Activated CD4-positive, alpha-beta T cell treated with anti-CD3 and anti-CD28 coated beads for 1 hour (primary cell): ENCODE data around the gene LSM3.
"Not testable (repeated sequence)": the region's sequence is repeated elsewhere in the genome, so short reads cannot be mapped to it uniquely, and the experiment has no call there.

ENCODE experiments used
- DNase-seq: peaks from one replicate; pipeline ENCODE4 v3.0.0-alpha.2; 2020

Gene LSM3

DNA sequence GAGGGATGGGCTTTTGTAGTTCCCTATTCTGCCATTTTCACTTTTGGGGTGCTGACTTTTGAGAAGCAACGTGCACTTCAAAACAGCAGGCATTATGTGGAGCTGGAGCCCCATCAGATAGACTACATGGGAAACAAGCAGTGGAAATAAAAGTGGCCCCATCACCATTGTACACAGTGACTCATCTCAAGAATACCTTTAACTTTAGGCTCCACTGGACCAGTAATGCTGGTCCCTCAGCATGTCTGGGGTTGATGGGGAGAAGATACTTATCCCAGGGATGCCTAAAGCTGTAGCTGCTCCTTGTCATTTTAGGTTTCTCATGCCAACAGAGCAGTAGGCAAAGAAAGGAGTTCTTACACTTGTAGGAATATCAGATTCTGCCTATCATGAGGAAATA lies 45.0 kb downstream of the LSM3 start:
- DNase-seq = no peak

DNA sequence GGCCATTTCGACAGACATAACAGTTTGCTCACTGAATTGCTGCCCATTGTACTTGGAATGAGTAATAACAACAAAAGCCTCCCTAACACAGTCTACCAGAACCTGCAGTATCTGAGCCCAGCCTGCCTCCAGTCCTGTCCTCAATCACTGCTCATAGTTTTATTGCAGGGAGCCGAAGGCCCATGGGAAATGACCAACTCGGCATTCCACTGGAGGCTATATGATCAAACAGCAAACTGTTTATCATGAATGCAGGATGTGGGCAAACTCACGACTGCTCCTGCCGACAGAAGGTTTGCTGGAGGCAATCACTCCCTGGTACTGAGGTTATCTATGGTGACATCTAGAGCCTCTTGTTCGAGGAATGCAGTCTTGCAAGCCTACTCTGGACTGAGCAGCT lies 46.3 kb downstream of the LSM3 start:
- no peak for DNase-seq

DNA sequence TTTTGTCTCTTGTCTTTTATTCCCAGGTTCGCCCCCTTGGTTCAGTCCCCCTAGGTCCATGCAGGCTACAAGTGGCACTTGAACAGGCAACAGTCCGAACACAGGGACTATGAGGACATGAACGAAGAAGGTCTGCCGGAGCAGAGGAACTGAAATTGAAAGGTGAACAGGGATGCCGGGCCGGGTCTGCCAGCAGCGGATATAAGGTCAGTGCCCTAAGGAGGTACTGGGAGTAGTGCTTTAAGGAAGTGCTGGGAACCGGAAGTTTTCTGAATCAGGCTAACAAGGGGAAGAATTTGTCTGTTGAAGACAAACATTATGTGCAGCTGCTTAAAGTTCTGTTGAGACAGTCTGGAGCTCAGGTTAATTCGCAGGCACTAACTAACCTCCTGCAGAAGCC lies 46.8 kb downstream of the LSM3 start:
- DNase-seq = no peak

DNA sequence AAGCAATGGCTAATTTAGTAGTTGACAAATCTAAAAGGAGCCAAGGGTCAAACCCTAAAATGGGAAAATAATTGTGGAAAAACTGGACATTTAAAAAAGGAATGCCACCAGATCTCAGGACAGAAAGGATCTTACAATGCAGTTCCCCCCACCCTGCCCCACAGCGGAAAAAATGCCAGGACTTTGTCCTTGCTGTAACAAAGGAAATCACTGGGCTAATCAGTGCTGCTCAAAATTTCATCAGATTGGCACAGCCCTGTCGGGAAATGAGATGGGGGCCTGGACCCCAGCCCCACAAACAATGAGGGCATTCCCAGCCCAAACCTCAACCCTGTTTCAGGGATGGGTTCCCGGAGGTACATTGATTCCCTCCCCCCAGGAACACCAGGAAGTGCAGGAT lies 47.7 kb downstream of the LSM3 start:
- not testable (repeated sequence) for DNase-seq

DNA sequence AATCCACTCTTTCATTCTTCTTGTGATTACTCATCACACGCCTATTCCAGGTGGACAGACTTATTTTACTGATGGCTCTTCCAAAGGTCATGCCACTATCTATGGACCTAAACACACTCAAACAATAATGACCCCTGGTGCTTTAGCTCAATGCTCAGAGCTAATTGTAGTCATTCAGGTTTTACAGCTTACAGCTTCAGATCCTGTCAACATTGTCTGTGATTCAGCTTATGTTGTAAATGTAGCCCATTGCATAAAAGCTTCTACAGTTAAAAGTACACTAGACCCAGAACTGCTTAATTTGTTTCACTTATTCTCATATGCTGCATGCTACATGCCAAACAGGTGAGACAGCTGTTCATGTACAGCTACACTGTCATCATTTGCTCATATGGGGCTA lies 49.2 kb downstream of the LSM3 start:
- DNase-seq = no peak

DNA sequence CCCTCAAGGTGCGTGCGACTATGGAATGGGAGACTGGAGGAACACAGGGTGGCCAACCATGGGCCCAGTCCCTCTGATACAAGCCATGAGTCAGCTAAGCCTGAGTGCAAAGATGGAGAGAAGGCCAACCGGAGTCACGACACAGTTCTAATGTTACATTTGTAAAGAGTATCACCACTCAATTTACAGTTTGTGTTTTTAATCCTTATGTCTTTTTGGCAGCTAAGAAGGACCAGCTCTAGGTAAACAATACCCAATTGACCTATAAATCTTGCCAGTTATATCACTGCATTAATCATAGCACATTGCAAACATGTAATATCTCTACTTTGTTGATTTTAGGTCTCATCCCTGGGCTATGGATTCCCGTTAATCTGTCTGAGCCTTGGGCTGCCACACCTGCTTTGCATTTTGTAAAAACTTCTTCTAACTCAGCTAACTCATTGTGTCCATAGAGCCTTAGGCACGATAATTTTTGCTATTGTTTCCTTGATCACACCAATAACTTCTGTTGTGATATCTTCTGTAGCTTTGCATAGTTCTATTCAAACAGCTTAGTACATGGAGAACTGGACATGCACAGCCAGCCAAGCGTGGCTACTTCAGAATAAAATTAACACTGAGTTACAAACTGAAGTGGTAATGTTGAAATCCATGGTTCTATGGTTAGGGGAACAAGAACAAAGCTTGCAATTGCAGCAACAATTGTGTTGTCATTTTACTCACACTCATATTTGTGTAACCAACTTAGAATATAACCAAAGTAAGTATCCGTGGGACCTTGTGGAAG lies 50.3 kb downstream of the LSM3 start:
- DNase-seq = no peak

DNA sequence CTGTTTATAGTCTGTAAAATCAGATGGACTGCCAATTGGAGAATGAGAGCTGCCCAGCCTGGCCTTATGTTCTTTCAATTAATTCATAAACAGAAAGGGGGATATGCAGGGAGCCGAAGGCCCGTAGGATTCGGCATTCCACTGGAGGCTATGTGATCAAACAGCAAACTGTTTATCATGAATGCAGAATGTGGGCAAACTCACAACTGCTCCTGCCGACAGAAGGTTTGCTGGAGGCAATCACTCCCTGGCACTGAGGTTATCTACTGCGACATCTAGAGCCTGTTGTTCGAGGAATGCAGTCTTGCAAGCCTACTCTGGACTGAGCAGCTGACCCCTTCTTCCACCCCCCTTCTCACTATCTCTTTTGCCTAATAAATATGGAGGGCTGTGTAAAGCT lies 51.1 kb downstream of the LSM3 start:
- not testable (repeated sequence) for DNase-seq

DNA sequence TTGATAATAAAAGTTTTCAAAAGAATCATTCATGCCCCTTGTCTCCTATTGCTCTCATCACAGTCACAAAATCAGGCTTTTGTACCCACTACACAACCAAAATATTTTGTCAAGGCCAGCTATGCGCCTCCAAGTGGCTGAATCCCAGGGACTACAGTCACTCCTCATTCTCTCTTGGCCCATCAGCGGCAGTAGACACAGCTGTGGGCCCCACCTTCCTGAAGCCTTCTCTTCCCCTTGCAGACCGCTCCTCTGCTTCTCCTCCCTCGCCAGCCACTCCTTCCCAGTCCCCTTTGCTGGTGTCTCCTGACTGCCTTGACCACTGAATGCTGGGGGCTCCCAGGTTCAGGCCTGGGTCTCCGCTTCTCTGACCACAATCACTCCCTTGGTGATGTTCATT lies 52.1 kb downstream of the LSM3 start:
- DNase-seq = no peak

DNA sequence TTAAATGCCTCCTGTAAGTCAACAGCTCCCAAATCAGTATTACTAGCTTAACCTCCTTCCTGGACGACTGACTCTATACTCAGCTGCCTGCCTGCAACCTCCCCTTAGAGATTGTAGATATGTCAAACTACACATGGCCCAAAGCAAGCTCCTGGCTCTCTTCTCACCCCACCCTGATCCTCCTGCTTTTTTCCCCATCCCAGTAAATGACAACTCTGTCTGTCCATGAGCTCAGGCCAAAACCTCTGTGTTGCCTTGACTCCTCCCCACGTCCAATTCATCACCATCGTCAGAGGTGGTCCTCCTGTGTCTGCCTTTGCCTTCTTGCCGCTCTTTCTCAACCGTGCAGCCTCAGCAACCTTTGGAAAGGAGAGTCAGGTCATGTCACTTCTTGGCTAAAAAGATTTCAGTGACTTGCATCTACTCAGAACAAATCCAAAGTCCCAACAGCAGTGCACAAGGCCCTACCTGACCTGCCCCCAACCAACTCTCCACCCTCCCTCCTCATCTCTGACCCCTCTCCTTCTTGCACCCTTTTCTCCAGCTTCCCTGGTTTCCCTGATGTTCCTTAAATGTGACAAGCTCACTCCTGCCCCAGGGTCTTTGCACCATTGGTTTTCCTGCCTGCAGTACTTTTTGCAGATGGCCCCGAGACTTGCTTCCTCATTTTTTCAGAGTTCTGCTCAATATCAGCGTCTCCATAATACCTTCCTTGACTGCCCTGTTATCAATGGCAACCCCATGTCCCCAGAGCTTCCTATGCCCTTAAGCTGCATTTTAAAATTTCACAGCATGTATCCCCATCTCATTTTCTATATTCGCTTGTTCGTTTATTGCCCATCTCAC lies 52.8 kb downstream of the LSM3 start:
- no peak for DNase-seq

DNA sequence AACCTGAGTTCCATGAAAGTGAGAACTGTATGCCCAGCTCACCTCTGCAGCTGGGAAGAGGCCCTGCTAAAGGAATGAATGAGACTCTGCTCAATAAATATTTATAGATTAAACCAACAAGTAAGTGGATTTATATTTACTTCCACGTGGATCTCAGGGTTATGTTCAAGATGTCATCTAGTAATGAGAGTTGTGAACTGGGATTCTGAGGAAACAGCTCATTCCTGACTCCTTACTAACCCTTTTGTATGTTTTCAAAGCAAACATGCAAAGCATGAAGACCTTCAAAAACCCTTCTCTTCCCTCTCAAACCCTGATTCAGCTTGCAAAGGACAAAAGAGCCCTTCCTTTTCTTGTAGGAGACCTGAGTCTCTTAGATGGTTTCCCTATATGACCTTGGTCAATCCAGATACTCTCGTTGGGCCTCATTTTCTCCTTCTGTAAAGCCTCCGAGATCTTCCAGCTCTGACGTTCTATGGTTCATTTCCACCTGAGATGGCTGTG lies 53.4 kb downstream of the LSM3 start:
- no peak for DNase-seq

DNA sequence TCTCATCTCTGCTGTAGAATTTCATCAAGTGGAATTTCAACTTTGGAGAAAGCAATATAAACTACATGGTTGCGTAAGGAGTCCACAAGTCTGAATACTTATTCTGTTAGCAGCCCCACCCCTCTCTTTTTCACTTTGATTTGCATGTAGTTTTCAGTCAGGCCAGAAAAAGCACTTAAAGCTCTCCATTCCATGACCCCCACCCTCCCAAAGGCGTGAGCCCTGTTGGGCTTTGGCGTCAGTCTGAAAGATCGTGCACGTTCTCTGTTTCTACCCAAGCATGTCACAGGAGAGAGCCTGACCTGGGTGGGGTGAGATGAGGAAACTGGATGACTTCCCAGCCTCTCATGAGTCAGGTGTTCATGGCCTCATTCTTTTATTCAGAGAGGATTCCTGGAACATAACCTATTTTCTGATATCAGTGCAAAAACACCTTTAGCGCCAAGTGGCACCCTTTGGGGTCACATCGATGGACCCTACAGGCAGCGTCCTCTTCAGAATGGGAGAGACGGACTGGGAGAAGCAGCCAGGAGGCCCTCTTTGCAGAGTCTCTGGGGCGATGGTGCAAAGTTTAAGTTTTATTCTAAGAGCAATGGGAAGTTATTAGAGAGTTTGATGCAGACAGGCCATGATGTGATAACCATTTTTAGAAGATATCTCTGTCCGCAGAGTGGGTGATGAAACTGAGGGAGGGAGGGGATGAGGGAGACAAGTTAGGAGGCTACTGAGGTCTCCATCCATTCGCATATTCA lies 55.8 kb downstream of the LSM3 start:
- no peak for DNase-seq

DNA sequence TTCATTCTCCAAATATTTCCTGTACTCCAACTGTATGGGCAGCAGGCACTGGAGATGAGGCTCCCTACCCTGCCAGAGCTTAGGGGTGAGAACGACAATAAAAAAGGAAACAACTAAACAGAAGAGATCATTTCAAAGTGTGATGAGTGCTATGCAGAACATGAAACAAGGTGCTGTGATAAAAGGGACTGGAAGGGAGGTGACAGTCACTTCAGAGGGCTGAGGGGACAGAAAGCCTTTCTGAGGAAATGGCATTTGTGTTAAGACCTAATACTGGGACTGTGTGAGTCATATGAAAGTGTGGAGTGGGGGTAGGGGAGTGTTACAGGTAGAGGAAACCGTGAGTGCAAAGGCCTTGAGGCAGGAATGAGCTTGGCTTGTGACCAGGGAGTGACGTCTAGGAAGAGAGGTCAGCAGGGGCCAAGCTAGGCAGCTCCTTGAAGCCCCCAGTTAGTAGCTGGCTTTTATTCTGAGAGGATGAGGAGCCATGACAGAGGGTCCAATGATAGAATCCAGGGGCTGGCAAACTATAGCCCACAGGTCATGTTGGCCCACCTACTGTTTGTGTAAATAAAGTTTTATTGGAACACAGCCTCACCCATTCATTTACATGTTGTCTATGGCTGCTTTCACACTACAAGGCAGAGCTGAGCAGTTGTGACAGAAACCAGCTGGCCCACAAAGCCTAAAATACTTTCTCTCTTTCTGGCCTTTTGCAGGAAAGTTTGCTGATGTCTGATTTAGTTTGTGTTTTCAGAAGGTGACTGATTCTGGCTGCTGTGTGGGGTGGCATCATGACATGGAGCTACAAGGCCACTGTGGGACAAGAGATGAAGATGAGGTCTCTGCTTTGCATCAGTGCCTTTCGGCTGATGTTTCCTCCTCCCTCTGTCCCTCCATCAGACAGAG lies 56.6 kb downstream of the LSM3 start:
- DNase-seq = no peak

DNA sequence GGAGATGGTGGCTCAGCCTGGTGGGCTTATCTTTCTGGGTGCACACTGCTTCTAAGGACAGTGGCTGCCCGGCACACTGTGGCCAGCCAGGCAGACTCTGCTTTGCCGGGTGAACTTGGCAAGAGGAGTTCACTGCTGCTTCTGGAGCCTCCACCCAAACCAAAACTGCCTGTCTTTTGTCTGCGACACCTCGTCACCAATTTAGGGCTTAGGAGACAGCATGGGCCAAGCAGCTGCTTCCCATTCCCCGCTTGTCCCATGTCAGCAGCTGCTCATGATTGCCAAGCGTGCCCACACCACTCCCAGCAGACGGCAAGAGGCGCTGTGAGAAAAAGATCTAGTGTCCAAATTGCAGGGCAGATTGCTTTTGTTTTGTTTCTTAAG lies 57.3 kb downstream of the LSM3 start:
- no peak for DNase-seq

DNA sequence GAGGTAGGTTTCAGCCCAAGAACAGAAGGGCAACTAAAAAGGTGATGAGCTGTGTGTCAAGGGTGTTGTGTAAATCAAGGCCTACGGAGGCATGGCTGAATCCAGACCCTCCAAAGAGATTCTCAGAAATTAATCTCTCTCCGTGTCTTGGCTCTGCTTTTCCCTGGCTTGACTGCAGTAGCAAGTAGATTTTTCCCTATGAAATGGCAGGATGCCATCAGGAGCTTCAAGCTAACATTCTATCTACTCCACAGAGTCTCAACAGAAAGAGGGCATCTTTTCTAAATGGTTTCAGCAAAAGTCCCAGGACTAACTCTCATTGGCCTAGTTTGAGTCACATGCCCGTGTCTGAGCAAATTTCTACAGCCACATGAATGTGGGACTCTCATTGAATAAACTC lies 58.3 kb downstream of the LSM3 start:
- DNase-seq = no peak

DNA sequence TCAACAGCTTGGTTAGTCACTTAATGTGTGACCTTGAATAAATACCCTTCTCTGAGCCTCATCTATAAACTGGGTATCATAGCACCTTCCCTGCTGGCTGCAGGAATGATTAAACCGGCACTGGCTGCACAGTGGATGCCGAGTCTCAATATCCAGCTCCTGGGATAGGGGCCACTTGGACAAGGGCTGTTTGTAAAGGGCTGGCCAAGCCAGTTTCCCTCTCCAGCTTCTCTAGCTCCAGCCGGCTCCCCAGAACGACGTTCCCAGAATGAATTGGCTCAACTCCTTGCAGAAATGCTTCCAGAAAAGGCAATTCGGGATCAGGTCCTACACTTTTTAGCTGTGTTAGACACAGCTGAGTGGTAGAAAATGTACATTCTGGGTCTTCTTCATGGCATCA lies 58.8 kb downstream of the LSM3 start:
- DNase-seq = no peak

DNA sequence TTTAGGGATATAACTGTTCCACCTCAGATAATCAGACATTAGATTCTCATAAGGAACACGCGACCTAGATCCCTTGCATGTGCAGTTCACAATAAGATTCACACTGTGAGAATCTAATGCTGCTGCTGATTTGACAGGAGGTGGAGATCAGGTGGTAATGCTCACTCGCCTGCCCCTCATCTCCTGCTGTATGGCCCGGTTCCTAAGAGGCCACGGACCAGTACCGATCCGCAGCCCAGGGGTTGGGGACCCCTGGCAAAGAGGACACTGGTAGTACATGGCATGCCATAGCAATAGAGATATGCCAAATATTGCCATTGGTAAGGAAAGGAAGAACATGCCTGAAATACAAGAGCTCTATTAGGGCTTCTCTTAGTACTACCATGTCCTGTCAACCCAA lies 59.7 kb downstream of the LSM3 start:
- DNase-seq = no peak

DNA sequence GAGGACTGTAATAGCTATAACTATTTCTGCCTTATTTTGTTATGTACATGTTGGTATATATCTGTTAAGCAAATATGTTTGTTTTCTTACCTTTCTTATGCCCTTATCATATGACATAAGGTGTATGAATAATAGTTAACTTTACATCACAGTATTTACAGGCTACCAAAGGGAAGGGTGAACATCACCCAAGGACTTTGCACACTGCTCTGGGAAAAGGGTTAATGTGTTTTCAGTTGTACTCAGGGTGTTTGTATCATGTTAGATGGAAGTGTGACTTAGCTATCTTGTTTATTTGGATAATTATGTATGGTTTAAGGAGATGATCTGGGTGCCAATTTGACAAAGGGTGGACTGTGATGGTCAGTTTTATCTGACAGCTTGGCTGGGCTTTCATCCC lies 60.3 kb downstream of the LSM3 start:
- DNase-seq = no peak

DNA sequence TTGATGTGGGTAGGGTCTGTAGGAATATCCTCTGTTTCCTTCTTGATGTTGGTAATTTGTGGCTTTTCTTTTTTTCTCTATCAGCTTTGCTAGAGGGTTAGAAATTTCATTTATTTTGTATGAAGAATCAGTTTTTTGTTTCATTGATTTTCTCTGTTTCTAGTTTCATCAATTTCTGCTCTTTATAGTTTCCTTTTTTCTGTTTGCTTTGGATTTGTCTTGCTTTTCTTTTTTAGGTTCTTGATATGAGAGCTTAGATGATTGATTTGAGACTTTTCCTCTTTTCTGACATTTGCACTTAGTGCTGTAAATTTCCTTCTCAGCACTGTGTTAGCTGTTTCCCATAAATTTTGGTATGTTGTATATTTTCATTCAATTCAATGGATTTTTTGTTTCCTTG lies 61.3 kb downstream of the LSM3 start:
- DNase-seq = no peak

DNA sequence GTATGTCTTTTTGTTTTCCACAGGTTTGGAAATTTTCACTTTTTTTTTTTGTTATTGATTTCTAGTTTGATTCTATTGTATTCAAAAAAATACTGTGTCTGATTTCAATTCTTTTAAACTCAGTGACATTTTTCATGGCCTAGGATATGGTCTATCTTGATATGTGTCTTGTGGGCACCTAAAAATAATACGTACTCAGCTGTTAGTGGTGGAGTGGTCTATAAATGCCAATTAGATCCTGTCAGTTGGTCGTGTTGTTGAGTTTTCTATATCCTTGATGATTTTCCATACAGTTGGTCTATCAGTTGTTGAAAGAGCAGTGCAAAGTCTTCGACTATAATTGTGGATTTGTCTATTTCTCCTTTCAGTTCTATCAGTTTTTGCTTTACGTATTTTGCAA lies 61.7 kb downstream of the LSM3 start:
- DNase-seq = no peak

DNA sequence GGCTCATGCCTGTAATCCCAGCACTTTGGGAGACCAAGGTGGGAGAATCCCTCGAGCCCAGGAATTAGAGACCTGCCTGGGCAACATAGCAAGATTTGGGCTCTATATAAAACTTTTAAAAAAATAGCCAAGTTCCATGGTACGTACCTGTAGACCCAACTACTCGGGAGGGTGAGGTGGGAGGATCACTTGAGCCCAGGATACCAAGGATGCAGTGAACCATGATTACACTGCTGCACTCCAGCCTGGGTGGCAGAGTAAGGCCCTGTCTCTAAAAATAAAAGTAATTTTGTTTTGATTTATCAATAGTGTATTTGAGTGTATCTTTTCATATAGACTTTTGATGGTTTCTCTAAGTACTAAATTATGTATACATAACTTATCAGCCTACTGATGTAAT lies 63.1 kb downstream of the LSM3 start:
- DNase-seq = no peak

DNA sequence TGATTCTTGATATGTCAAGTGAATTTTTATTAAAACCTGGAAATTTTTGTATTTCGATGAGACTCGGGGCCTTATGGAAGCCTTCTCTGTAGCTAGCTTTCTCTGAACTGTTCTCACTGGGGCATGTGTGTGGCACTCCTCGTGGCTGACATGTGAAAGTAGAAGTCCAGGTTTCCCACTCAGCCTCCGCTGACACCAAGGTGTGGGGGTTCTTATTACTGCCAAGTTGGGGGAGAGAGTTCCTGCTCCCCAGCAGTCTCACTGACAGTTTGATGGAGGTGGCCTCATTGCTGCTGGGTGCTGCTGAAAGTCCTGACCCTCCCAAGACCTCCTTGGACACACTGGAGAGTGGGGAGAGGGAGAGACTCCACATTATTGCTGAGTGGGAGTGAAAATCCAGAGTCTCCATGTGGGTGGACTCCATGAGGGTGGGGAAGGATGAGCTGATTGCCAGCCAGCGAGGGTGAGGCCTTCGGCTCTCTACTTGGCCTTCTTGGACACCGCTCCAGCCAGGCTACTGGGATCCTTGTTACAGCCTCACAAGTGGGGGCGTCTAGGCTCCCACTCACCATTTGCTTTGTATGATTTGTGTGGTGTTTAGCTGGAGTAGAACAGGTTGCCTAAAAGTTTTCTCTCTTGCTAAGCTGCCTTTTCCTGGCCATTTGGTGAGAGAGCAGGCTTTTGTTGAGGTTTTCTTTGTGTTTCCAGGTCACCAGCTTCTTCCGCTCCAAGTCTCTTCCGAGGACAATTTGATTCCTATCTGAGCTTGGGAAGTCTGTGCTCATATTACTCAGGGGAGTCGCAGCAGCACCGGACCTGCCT lies 64.1 kb downstream of the LSM3 start:
- no peak for DNase-seq

DNA sequence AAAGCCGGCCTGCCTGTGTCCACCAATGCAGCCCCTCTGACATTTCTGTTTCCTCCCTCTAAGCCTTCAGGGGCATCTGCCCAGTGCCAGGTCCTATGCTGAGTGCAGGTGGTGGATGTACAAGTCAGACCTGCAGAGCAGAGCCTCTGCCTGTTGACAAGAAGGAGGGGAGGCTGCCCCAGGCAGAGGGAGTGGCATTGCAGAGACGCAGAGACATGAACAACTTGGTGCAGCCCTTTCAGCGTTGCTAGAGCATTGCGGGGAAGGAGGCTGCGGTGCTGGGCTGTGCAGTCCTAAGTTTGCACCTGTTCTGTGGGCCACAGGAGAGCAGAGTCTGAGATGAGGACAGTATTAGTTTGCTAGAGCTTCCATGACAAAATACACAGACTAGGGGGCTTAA lies 65.2 kb downstream of the LSM3 start:
- DNase-seq = no peak
